ENCODE results near the gene NARF. TPM values are rescaled to one million over a fixed set of nuclear protein-coding genes. Genes with fewer than 3 reads are reported as not detected.
A peak's percentile ranks its signal among the peaks of the same experiment; 100 is the strongest.

The NARF gene
- total RNA-seq, 5 donors from 2014 or later (not counting 1 experiment from before 2014, with no cell fraction given), result 85.7 to 113 (median 101) TPM

GRCh38 chr17:82429824-82430223, 28.7 kb upstream of the NARF start:
- ChIA-PET POLR2A (no interaction called here), CTCF (interaction anchor here in 1 of 2 donors (0.6 kb wide), 1 partner anchor 104 kb away, joined by 3 read pairs; no protein-coding TSS in a partner anchor)
- DNase-seq (no peak), ATAC-seq (replicated peaks in 1 of 4) (no peak)
- Mint-ChIP-seq H3K4me1 (peaks cover 18 to 29% (median 25%) of the 10 kb centered on the region in 3 donors), H3K36me3 (peaks cover 18% of the 10 kb centered on the region), H3K27ac (peak overlapping the region in 1 of 2 donors; percentile 40), H3K4me3 (no peak overlapping the region), H3K9me3 (no peaks in the 10 kb centered on the region), H3K27me3 (no peaks in the 10 kb centered on the region)
- Histone ChIP-seq H3K36me3 (ENCODE audit: control insufficient read depth in 2 of 2, extremely low read depth in 1 of 2, insufficient read depth in 1 of 2, low read length in 1 of 2) (peaks cover 0 to 4% of the 10 kb centered on the region in 2 donors), H3K4me1 (ENCODE audit: control insufficient read depth in 1 of 2, extremely low read depth in 1 of 2, insufficient read depth in 2 of 2, low read length in 2 of 2) (peaks cover 0 to 26% of the 10 kb centered on the region in 2 experiments), H3K27me3 (replicated peaks in 1 of 2; ENCODE audit: control insufficient read depth in 2 of 2, extremely low read depth in 1 of 2, insufficient read depth in 2 of 2, low read length in 1 of 2) (no peaks in the 10 kb centered on the region), H3K9me3 (no peaks in the 10 kb centered on the region), H3K4me3 (ENCODE audit: control insufficient read depth in 1 of 2, extremely low read depth in 1 of 2, low read length in 1 of 2) (no peak overlapping the region), H3K27ac (ENCODE audit: low read length) (no peak overlapping the region)
- WGBS (ENCODE audit: insufficient coverage), result 79% methylated on average over 7 of the region's 7 CpGs

- Histone ChIP-seq H3K9me3 (no peaks in the 10 kb centered on the region), H3K4me1 (ENCODE audit: control insufficient read depth in 1 of 2, extremely low read depth in 1 of 2, insufficient read depth in 2 of 2, low read length in 2 of 2) (peaks cover 0 to 36% of the 10 kb centered on the region in 2 experiments), H3K27ac (ENCODE audit: low read length) (no peak overlapping the region), H3K27me3 (replicated peaks in 1 of 2; ENCODE audit: control insufficient read depth in 2 of 2, extremely low read depth in 1 of 2, insufficient read depth in 2 of 2, low read length in 1 of 2) (no peaks in the 10 kb centered on the region), H3K4me3 (ENCODE audit: control insufficient read depth in 1 of 2, extremely low read depth in 1 of 2, low read length in 1 of 2) (no peak overlapping the region), H3K36me3 (ENCODE audit: control insufficient read depth in 2 of 2, extremely low read depth in 1 of 2, insufficient read depth in 1 of 2, low read length in 1 of 2) (peaks cover 11 to 21% of the 10 kb centered on the region in 2 donors)
- ChIA-PET CTCF (no interaction called here), POLR2A (no interaction called here)
- H3K9me3 Mint-ChIP-seq, result no peaks in the 10 kb centered on the region
- H3K27me3 Mint-ChIP-seq, result no peaks in the 10 kb centered on the region
- H3K4me3 Mint-ChIP-seq, result no peak overlapping the region
- H3K4me1 Mint-ChIP-seq, result peaks cover 18 to 28% (median 21%) of the 10 kb centered on the region in 3 donors
- peaks cover 18% of the 10 kb centered on the region for H3K36me3 Mint-ChIP-seq
- ATAC-seq (replicated peaks in 1 of 4) (no peak), DNase-seq (no peak)
- 93% methylated on average over 6 of the region's 8 CpGs for WGBS (ENCODE audit: insufficient coverage)
- H3K27ac Mint-ChIP-seq, result no peak overlapping the region
These were observed 26.5 kb upstream of the NARF start for GRCh38 chr17:82432017-82432416.

GRCh38 chr17:82433560-82434215, 24.9 kb upstream of the NARF start:
- H3K36me3 ChIP-seq (ENCODE audit: control insufficient read depth in 2 of 2, extremely low read depth in 1 of 2, insufficient read depth in 1 of 2, low read length in 1 of 2), result peaks cover 16 to 27% of the 10 kb centered on the region in 2 donors
- Mint-ChIP-seq H3K9me3 (no peaks in the 10 kb centered on the region), H3K4me1 (peaks cover 18 to 28% (median 21%) of the 10 kb centered on the region in 3 donors), H3K27me3 (no peaks in the 10 kb centered on the region), H3K36me3 (peaks cover 18% of the 10 kb centered on the region), H3K4me3 (no peak overlapping the region), H3K27ac (no peak overlapping the region)
- WGBS (ENCODE audit: insufficient coverage), result 93% methylated on average over 19 of the region's 32 CpGs
- no peak for DNase-seq
- H3K9me3 ChIP-seq, result no peaks in the 10 kb centered on the region
- H3K27ac ChIP-seq (ENCODE audit: low read length), result no peak overlapping the region
- ChIA-PET CTCF (no interaction called here), POLR2A (interaction anchor here in 1 of 2 donors (0.5 kb wide), 1 partner anchor 160 kb away, joined by 9 read pairs; no protein-coding TSS in a partner anchor)
- H3K4me3 ChIP-seq (ENCODE audit: control insufficient read depth in 1 of 2, extremely low read depth in 1 of 2, low read length in 1 of 2), result no peak overlapping the region
- H3K27me3 ChIP-seq (replicated peaks in 1 of 2; ENCODE audit: control insufficient read depth in 2 of 2, extremely low read depth in 1 of 2, insufficient read depth in 2 of 2, low read length in 1 of 2), result no peaks in the 10 kb centered on the region
- peaks cover 0 to 37% of the 10 kb centered on the region in 2 experiments for H3K4me1 ChIP-seq (ENCODE audit: control insufficient read depth in 1 of 2, extremely low read depth in 1 of 2, insufficient read depth in 2 of 2, low read length in 2 of 2)
- ATAC-seq (replicated peaks in 1 of 4), result peak in 1 of 4 experiments; percentile 16

- Histone ChIP-seq H3K4me3 (ENCODE audit: control insufficient read depth in 1 of 2, extremely low read depth in 1 of 2, low read length in 1 of 2) (no peak overlapping the region), H3K4me1 (ENCODE audit: control insufficient read depth in 1 of 2, extremely low read depth in 1 of 2, insufficient read depth in 2 of 2, low read length in 2 of 2) (peaks cover 0 to 35% of the 10 kb centered on the region in 2 experiments), H3K9me3 (no peaks in the 10 kb centered on the region), H3K27ac (ENCODE audit: low read length) (no peak overlapping the region), H3K27me3 (replicated peaks in 1 of 2; ENCODE audit: control insufficient read depth in 2 of 2, extremely low read depth in 1 of 2, insufficient read depth in 2 of 2, low read length in 1 of 2) (no peaks in the 10 kb centered on the region), H3K36me3 (ENCODE audit: control insufficient read depth in 2 of 2, extremely low read depth in 1 of 2, insufficient read depth in 1 of 2, low read length in 1 of 2) (peaks cover 16 to 28% of the 10 kb centered on the region in 2 donors)
- 0% methylated on average over 2 of the region's 3 CpGs for WGBS (ENCODE audit: insufficient coverage)
- Mint-ChIP-seq H3K36me3 (peaks cover 18% of the 10 kb centered on the region), H3K4me3 (no peak overlapping the region), H3K9me3 (no peaks in the 10 kb centered on the region), H3K27ac (peak overlapping the region in 1 of 2 donors; percentile 11), H3K4me1 (peaks cover 17 to 27% (median 19%) of the 10 kb centered on the region in 3 donors), H3K27me3 (no peaks in the 10 kb centered on the region)
- CTCF ChIA-PET, result no interaction called here
- POLR2A ChIA-PET, result interaction anchor here in 1 of 2 donors (0.5 kb wide), 1 partner anchor 160 kb away, joined by 9 read pairs; no protein-coding TSS in a partner anchor
- ATAC-seq (replicated peaks in 1 of 4), result peak; percentile 68 to 87 (median 79)
- DNase-seq, result peak in 17 of 35 experiments; percentile 9 to 47 (median 24)
These were observed 24.4 kb upstream of the NARF start for GRCh38 chr17:82434216-82434565.

- Mint-ChIP-seq H3K4me3 (no peak overlapping the region), H3K27me3 (no peaks in the 10 kb centered on the region), H3K9me3 (no peaks in the 10 kb centered on the region), H3K36me3 (peaks cover 9% of the 10 kb centered on the region), H3K4me1 (peaks cover 9 to 18% (median 10%) of the 10 kb centered on the region in 3 donors), H3K27ac (no peak overlapping the region)
- ChIA-PET POLR2A (no interaction called here), CTCF (no interaction called here)
- H3K4me3 ChIP-seq (ENCODE audit: control insufficient read depth in 1 of 2, extremely low read depth in 1 of 2, low read length in 1 of 2), result no peak overlapping the region
- no peaks in the 10 kb centered on the region for H3K27me3 ChIP-seq (replicated peaks in 1 of 2; ENCODE audit: control insufficient read depth in 2 of 2, extremely low read depth in 1 of 2, insufficient read depth in 2 of 2, low read length in 1 of 2)
- WGBS (ENCODE audit: insufficient coverage), result 92% methylated on average over 11 of the region's 12 CpGs
- peaks cover 0 to 34% of the 10 kb centered on the region in 2 experiments for H3K4me1 ChIP-seq (ENCODE audit: control insufficient read depth in 1 of 2, extremely low read depth in 1 of 2, insufficient read depth in 2 of 2, low read length in 2 of 2)
- H3K27ac ChIP-seq (ENCODE audit: low read length), result no peak overlapping the region
- no peaks in the 10 kb centered on the region for H3K9me3 ChIP-seq
- DNase-seq (no peak), ATAC-seq (replicated peaks in 1 of 4) (no peak)
- H3K36me3 ChIP-seq (ENCODE audit: control insufficient read depth in 2 of 2, extremely low read depth in 1 of 2, insufficient read depth in 1 of 2, low read length in 1 of 2), result peaks cover 16 to 29% of the 10 kb centered on the region in 2 donors
These were observed 23.4 kb upstream of the NARF start for GRCh38 chr17:82435103-82435502.

GRCh38 chr17:82435601-82436583, 22.6 kb upstream of the NARF start:
- Mint-ChIP-seq H3K9me3 (no peaks in the 10 kb centered on the region), H3K27me3 (no peaks in the 10 kb centered on the region), H3K36me3 (peaks cover 4% of the 10 kb centered on the region), H3K27ac (no peak overlapping the region), H3K4me1 (peaks cover 7 to 18% (median 8%) of the 10 kb centered on the region in 3 donors), H3K4me3 (no peak overlapping the region)
- no peak for ATAC-seq (replicated peaks in 1 of 4)
- H3K9me3 ChIP-seq, result no peaks in the 10 kb centered on the region
- ChIA-PET POLR2A (no interaction called here), CTCF (no interaction called here)
- WGBS (ENCODE audit: insufficient coverage), result 95% methylated on average over 36 of the region's 43 CpGs
- peaks cover 16 to 29% of the 10 kb centered on the region in 2 donors for H3K36me3 ChIP-seq (ENCODE audit: control insufficient read depth in 2 of 2, extremely low read depth in 1 of 2, insufficient read depth in 1 of 2, low read length in 1 of 2)
- DNase-seq, result no peak
- H3K4me1 ChIP-seq (ENCODE audit: control insufficient read depth in 1 of 2, extremely low read depth in 1 of 2, insufficient read depth in 2 of 2, low read length in 2 of 2), result peaks cover 0 to 34% of the 10 kb centered on the region in 2 experiments
- no peak overlapping the region for H3K27ac ChIP-seq (ENCODE audit: low read length)
- H3K4me3 ChIP-seq (ENCODE audit: control insufficient read depth in 1 of 2, extremely low read depth in 1 of 2, low read length in 1 of 2), result no peak overlapping the region
- H3K27me3 ChIP-seq (replicated peaks in 1 of 2; ENCODE audit: control insufficient read depth in 2 of 2, extremely low read depth in 1 of 2, insufficient read depth in 2 of 2, low read length in 1 of 2), result no peaks in the 10 kb centered on the region
